H54 (cell line): ENCODE results near the gene LDLRAD3.
"Not testable (repeated sequence)": the region's sequence is repeated elsewhere in the genome, so short reads cannot be mapped to it uniquely, and the experiment has no call there.

ENCODE experiments used
- DNase-seq: peaks from one replicate; pipeline ENCODE4 v3.0.0; 2011; ENCODE audit warnings: low spot score, mixed read lengths; ENCODE audit not compliant: insufficient read length
- FAIRE-seq: peaks from 3 replicates; lab custom pipeline; 2011; peaks lifted over from hg19 to GRCh38; lab: Jason Lieb, UNC
- POLR2A ChIP-seq: IDR thresholded peaks from 2 replicates; pipeline ENCODE4 v1.6.1; 2011; ENCODE audit warnings: low read depth, mild to moderate bottlenecking, low read length

LDLRAD3 gene, protein sequence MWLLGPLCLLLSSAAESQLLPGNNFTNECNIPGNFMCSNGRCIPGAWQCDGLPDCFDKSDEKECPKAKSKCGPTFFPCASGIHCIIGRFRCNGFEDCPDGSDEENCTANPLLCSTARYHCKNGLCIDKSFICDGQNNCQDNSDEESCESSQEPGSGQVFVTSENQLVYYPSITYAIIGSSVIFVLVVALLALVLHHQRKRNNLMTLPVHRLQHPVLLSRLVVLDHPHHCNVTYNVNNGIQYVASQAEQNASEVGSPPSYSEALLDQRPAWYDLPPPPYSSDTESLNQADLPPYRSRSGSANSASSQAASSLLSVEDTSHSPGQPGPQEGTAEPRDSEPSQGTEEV

DNA sequence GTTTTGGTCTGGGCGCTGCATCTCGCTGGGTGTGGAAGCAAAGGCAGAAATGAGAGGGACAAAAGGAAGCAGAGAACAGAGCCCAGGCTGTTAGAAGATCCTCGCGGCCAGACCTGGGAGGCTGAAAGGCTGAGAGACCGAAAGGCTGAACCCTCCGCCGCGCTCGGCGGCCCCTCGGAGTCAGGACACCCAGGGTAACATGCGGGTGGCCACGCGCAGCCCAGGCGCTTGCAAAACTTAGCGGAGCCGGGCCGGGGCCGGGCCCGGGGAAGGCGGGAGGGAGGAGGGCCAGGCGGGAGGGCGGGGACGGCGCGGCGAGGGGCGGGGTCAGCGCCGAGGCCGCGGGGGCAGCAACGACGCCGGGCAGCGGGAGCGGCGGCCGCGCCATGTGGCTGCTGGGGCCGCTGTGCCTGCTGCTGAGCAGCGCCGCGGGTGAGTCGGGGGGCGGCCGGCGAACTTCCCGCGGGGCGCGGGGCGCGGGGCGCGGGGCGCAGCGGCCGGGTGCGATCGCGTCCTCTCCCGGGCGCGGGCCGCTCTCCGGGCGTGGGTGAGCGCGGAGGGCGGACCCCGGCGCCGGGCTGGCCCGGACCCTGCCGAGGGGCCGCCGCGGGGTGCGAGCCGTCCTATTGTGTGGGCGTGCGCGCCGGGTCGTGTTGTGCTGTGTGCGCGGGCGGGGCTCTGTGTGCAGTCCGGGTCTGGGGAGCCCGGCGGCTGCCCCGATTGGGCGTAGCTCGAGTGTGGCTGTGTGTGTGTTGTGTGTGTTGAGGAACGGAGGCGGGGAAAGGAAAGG is at the start of gene LDLRAD3:
Gene LDLRAD3 (plus strand): TSS at position 350 of the 790 bp plus-strand sequence. CDS start 37 bp downstream, at position 387.
- FAIRE-seq (no peak), DNase-seq (peak; percentile 84)
- peak; percentile 87 for TF ChIP-seq POLR2A

DNA sequence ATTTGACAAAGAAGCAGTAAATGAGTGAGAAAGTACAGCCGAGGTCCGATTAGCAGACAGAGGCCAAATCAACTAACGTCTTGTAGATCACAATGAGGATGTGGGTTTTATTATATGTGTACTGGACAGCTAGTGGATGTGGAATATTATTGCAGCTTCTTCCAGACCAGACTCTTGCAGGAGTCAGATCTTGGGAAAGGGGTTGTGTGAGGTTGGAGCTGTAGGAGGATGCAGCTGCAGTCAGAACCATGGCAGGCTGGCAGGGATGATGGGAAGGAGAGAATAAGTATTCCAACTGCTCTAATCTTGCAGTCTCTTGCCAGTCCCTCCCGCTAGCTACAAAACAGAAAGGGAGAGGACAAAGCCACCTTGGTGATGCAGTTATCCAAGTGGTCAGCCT is 46.8 kb upstream of the LDLRAD3 start:
- FAIRE-seq: no peak
- TF ChIP-seq POLR2A: no peak
- DNase-seq: no peak

DNA sequence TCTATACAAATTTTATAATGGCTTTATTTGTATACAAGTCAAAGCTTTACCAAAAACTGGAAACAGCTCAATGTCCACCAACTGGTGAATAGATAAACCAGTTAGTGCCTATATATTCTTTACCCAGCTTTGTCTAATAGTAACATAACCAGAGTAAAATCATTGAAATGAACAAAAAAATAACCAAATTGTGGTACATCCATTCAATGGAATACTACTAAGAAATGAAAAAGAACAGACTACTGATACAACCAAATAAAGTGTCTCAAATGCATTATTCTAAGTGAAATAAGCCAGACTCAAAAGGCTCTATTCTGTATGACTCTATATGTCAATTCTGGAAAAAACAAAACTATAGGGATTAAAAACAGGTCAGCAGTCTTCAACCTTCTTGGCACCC is 40.9 kb upstream of the LDLRAD3 start:
- TF ChIP-seq POLR2A: no peak
- FAIRE-seq (no peak), DNase-seq (no peak)

DNA sequence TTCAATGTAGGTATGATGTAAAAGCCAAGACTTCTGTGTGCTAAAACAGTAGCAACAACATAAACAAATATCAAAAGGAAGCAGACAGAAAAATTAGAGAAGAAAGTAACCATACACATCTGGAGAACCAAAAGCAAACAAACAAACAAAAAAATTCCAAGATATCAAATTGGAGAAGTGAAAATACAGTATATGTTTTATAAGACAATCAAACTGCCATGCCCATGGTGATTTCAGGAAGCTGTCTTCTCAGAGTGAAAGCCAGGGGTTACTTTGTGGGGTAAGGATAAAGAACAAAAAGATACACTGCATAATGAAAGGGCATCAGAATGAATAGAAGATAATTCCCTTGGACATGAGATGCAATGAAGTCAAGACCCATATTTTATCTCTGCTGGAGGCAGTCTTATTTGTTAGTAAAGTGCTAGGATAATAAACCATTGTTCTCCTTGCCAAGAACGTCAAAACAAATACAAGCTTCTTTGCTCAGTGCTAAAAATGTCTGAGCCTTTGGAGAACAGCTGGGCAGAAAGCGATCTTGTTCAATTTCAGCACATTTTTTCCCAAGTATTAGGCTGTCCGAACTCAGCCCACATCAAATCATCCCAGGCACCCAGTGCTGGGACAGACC is 38.1 kb upstream of the LDLRAD3 start:
- no peak for FAIRE-seq
- no peak for TF ChIP-seq POLR2A
- DNase-seq: no peak

DNA sequence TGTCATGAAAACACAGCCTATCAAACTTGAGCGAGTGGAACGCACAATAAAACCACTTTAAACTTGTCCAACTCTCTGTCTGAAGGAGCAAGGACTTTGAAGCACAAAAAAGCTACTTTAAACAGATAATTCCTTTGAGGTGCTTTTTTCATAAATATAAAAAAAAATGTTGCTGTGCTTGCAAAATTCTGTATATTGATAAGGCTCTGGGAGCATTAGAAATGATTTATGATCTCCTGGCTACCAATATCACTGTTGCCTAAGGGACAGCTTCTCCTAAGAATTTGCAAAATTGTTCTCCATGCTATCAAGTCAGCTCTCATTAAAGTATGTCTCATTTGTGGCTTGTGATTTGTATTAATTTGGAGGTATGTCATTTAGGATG is 37.6 kb upstream of the LDLRAD3 start:
- DNase-seq (no peak), FAIRE-seq (no peak)
- no peak for TF ChIP-seq POLR2A

DNA sequence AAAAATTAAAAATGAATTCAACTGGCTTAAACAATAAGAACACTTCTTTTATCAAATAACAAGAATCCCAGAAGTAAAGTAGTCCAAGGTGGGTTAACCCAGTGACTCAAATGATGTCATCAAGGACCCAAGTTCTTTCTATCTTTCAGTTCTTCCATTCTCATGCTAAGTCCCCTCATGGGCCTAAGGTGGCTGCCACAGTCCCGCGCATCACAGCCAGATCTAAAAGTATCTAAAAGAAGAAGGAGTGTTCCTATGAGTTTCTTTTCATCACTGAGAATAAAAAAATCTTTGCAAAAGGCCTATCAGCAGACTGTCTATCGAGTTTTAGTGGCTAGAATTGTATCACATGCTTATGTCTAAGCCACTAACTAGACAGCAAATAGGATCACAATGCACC is 37.2 kb upstream of the LDLRAD3 start:
- no peak for FAIRE-seq

DNA sequence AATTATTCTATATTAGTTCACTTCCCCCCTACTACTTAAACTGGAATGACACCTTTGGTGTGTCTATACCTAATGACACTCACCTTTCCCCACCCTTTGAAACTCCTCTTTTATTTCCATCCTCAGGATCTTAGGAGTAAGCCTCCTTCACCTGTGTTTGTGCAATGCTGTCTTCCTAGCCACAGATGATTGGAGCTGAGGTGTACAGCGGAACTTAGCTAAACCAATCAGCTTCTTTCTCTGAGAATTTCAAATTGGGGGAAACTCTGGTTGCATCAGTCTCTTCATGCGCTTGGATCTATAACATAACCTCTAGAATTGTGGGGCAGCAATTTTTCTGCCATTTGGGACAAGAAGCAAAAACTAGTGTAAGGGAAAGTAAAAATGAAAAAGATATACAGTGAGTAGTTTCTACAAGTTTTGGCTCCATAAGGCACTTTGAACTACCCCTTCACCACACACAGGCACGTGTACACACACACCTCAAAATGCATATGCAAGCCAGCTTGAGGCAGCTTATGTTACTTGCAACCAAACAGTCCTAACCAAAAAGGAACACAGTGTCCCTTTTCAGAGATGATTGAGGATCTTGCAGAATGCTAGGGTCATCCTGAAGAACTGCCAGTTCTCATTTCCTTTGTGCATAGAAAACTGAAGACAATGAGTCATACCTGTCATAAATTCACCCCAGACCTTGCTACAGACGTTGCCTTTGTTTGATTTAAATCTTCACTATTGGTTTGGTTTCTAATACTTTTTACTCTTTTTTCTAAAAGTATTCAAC is 36.0 kb upstream of the LDLRAD3 start:
- peak; percentile 54 for DNase-seq
- no peak for TF ChIP-seq POLR2A
- peak; percentile 90 for FAIRE-seq

More for the DNA sequence above, 37.2 kb upstream of the LDLRAD3 start:
- no peak for TF ChIP-seq POLR2A
- DNase-seq: no peak

DNA sequence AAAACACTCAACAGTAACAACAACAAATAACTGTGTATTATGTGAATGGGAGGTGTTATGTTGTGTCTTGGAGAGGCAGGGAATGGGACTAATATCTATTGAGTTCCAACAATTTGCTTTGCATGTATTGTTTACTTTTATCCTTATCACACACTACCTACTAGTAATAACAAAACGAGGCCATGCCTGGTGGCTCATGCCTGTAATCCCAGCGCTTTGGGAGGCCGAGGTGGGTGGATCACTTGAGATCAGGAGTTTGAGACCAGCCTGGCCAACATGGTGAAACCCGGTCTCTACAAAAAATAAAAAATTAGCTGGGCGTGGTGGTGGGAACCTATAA is 35.5 kb upstream of the LDLRAD3 start:
- DNase-seq, FAIRE-seq: not testable (repeated sequence)

DNA sequence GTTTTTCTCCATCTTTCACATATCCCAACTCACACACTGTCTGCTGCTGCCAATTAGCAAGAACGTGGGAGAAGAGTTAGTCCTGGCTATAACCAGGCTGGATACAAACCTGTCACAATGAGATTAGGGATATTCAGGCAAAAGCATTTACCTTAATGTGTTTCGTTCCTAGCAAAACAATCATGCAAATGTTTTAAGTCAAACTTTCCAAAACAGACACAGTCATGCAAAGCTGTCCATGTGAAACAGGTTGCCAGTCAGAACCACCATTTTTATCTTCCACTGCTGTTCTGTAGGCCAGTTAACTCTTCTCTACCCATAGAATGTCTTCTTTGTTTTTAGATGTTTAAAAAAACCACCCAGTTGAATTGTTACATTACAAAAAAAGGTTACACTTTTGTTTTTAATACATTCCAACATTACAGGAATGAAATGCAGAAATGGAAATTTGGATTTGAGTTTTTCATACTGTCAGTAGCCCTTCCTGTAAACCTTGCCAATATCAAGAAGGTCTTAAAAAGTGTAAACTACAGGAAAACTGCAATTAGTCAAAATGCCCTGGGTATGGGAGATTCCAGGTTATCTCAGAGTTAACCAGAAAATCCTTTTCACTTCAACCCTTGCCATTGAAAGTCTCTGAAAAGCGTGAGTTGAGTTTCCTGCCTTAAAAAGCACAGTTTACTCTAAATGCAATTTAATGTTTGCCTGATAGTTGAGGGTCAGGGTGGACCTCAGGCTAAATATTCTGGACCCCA is 34.2 kb upstream of the LDLRAD3 start:
- DNase-seq (no peak), FAIRE-seq (no peak)
- TF ChIP-seq POLR2A: no peak

DNA sequence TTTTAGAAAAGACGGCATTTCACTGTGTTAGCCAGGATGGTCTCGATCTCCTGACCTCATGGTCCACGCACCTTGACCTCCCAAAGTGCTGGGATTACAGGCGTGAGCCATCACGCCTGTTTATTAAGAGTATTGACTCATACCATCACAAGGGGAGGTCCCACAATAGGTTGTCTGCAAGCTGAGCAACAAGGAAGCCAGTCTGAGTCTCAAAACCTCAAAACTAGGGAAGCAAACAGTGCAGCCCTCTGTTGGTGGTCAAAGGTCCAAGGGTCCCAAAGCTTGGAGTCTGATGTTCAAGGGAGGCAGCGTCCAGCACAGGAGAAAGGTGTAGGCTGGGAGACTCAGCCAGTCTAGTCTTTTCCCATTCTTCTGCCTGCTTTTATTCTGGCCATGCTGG is 32.8 kb upstream of the LDLRAD3 start:
- FAIRE-seq (no peak), DNase-seq (no peak)
- TF ChIP-seq POLR2A: no peak

DNA sequence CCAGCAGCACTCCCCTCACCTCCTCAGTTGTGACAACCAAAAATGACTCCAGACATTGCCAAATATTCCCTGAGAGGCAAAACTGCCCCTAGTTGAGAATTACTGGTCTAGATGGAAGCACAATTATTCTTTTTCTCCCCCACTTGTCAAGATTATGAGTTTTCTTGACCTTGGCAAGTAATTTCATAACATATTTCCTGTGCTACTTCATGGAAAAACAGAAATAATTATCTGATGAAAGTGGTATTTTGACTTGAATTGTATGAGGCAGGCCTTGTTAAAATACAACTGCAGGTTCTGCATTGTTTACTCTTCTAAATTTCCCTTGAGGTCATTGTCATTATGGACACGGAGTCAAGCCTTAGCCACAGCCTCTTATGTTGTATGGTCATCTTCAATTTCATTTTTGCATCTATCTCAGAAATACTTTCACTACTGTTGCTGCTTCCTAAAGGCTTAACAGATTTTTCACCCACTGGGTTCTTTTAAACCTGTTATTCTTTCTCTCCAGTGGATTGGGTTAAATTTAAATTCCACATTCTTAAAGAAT is 32.2 kb upstream of the LDLRAD3 start:
- no peak for DNase-seq
- FAIRE-seq: no peak

DNA sequence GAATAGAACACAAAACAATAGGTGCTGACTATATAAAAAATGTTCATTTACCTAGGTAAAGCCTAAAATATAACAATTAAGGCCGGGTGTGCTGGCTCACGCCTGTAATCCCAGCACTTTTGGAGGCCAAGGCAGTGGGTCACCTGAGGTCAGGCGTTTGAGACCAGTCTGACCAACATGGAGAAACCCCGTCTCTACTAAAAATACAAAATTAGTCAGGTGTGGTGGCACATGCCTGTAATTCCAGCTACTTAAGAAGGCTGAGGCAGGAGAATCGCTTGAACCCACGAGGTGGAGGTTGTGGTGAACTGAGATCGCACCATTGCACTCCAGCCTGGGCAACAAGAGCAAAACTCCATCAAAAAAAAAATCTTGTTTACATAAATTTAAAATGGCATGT is 31.4 kb upstream of the LDLRAD3 start:
- FAIRE-seq, DNase-seq: not testable (repeated sequence)

More for the DNA sequence above, 32.2 kb upstream of the LDLRAD3 start:
- no peak for TF ChIP-seq POLR2A
